Activated T-helper 2 cell treated with anti-CD3 and anti-CD28 coated beads, Interferon-gamma antibody, Interleukin-2, Interleukin-4, amounts not matched to agents 10 μg/mL and 5 μg/mL and 100 μg/mL, durations not matched to agents 14 hours and 24 hours and 36 hours (primary cell): Measurements from ENCODE around the gene CTBP2. TPM values are rescaled to one million over a fixed set of nuclear protein-coding genes. Genes with fewer than 3 reads are reported as not detected.

Experiments
- DNase-seq: peaks from one replicate; pipeline ENCODE4 v3.0.0; 2021; ENCODE audit warnings: low spot score
- H3K27ac Mint-ChIP-seq: one replicate; pipeline ENCODE4 v1.8.0; 2021; ENCODE audit warnings: mixed read lengths
- H3K27me3 Mint-ChIP-seq: one replicate; pipeline ENCODE4 v1.8.0; 2021; ENCODE audit warnings: low read depth, mixed read lengths
- H3K36me3 Mint-ChIP-seq: one replicate; pipeline ENCODE4 v1.8.0; 2021; ENCODE audit warnings: low read depth, mixed read lengths
- H3K4me1 Mint-ChIP-seq: one replicate; pipeline ENCODE4 v1.8.0; 2021; ENCODE audit warnings: low read depth, mixed read lengths
- H3K4me3 Mint-ChIP-seq: one replicate; pipeline ENCODE4 v1.8.0; 2021; ENCODE audit warnings: low read depth, mild to moderate bottlenecking, moderate library complexity, mixed read lengths
- H3K9me3 Mint-ChIP-seq: one replicate; pipeline ENCODE4 v1.8.0; 2021; ENCODE audit warnings: mixed read lengths
- intact Hi-C: fragments of 100-400 bp; cut with micrococcal nuclease; formaldehyde crosslinking; loops from one replicate; pipeline ENCODE4 v1.15.1; 2023
- total RNA-seq: library from RNA; stranded (reverse); gene quantifications from 2 replicates; pipeline ENCODE4 v1.2.3, GENCODE V29; 2022

Gene CTBP2
- total RNA-seq, 1 donor from 2014 or later, result 0.48 TPM

- DNase-seq, result no peak
- intact Hi-C loops, result no loop called here
- H3K4me3 Mint-ChIP-seq, result no peak overlapping the region
- H3K27me3 Mint-ChIP-seq, result no peaks in the 10 kb centered on the region
- H3K4me1 Mint-ChIP-seq, result peaks cover 15% of the 10 kb centered on the region
- no peaks in the 10 kb centered on the region for H3K9me3 Mint-ChIP-seq
- peaks cover 43% of the 10 kb centered on the region for H3K36me3 Mint-ChIP-seq
- H3K27ac Mint-ChIP-seq, result no peak overlapping the region
Measured at GRCh38 chr10:124975977-124976514, 184.3 kb downstream of the CTBP2 start.

DNA sequence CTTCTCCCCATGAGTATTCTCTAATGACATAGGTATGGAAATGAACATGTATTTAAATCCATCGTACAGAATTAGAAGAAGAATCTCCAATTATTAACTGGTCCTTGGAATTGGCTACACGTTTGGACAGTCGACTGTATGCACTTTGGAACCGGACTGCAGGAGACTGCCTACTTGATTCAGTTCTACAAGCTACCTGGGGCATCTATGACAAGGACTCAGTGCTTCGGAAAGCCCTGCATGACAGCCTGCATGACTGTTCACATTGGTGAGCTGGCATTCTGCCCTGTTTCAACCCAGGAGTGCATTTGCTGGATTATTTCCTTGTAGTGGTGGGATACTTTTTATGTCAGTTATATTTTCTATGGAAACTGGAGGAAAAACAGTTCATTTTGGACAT lies 186.2 kb downstream of the CTBP2 start:
- Mint-ChIP-seq H3K36me3 (peaks cover 42% of the 10 kb centered on the region), H3K27me3 (no peaks in the 10 kb centered on the region), H3K9me3 (no peaks in the 10 kb centered on the region), H3K4me3 (no peak overlapping the region), H3K27ac (no peak overlapping the region), H3K4me1 (peaks cover 15% of the 10 kb centered on the region)
- no peak for DNase-seq
- intact Hi-C loops, result no loop called here

DNA sequence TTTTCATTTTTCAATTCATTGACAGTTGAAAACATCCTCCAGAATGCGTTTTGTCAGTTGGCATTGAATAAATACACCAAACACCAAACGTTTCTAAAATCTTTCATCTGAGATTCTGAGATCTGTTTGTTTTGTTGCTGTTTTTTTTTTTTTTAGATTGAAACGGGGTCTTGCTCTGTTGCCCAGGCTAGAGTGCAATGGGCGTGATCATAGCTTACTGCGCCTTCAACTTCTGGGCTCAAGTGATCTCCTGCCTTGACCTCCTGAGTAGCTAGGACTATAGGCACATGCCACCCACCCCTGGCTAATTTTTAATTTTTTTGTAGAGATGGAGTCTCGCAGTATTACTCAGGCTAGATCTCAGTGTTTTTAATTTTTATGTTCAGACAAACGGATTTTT lies 187.7 kb downstream of the CTBP2 start:
- peaks cover 15% of the 10 kb centered on the region for H3K4me1 Mint-ChIP-seq
- H3K4me3 Mint-ChIP-seq, result no peak overlapping the region
- H3K27ac Mint-ChIP-seq, result no peak overlapping the region
- no peaks in the 10 kb centered on the region for H3K9me3 Mint-ChIP-seq
- H3K27me3 Mint-ChIP-seq, result no peaks in the 10 kb centered on the region
- peaks cover 51% of the 10 kb centered on the region for H3K36me3 Mint-ChIP-seq
- intact Hi-C loops, result no loop called here
- no peak for DNase-seq

DNA sequence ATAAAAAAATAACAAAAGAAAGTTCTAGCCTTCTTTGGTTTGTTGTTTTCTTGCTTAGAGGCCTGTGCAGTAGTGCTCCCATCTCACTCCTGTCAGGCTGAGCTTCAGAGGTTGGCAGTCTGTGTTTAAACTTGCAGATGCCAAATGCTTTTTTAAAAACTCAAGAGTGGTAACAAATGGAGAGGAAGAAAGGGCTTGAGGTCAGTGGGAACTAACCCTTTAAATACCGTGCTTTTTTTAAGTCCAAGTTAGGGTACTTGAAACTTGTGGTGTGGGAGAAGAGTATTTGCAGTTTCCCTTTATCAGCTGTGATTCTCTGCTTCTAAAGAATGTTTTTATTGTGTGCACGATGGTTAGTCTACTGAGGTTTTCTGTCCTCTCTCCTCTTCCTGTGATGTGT lies 189.1 kb downstream of the CTBP2 start:
- Mint-ChIP-seq H3K4me3 (no peak overlapping the region), H3K9me3 (no peaks in the 10 kb centered on the region), H3K27ac (no peak overlapping the region), H3K27me3 (no peaks in the 10 kb centered on the region), H3K4me1 (peaks cover 14% of the 10 kb centered on the region), H3K36me3 (peaks cover 56% of the 10 kb centered on the region)
- no peak for DNase-seq
- intact Hi-C loops, result no loop called here

- peaks cover 31% of the 10 kb centered on the region for H3K36me3 Mint-ChIP-seq
- H3K27me3 Mint-ChIP-seq, result no peaks in the 10 kb centered on the region
- intact Hi-C loops, result no loop called here
- no peaks in the 10 kb centered on the region for H3K9me3 Mint-ChIP-seq
- H3K4me1 Mint-ChIP-seq, result peaks cover 6% of the 10 kb centered on the region
- no peak overlapping the region for H3K4me3 Mint-ChIP-seq
- DNase-seq, result no peak
- no peak overlapping the region for H3K27ac Mint-ChIP-seq
Measured at GRCh38 chr10:124967255-124967654, 193.1 kb downstream of the CTBP2 start.

DNA sequence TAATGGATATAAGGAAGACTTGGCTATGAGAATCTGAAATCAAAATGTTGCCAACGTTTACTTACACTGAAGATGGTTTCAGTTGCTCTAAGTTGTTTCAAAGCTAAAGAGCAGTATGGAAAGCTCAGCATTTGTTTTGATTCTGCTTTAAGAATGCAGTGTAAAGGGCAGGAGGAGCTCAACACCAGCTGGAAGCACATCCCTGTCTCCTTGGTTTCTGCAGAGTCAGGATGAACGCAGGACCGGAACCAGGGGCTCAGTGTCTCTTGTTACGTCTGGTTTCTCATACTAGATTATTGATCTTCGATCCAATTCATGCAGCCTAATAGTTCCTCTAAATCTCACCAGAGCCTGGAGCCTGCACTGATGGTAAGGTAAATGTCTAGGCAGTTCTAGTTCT lies 194.4 kb downstream of the CTBP2 start:
- Mint-ChIP-seq H3K27me3 (no peaks in the 10 kb centered on the region), H3K27ac (no peak overlapping the region), H3K36me3 (peaks cover 26% of the 10 kb centered on the region), H3K4me1 (peaks cover 5% of the 10 kb centered on the region), H3K9me3 (no peaks in the 10 kb centered on the region), H3K4me3 (no peak overlapping the region)
- DNase-seq, result no peak
- intact Hi-C loops, result no loop called here

GRCh38 chr10:124963866-124964720 lies 196.3 kb downstream of the CTBP2 start:
- intact Hi-C loops, result no loop called here
- Mint-ChIP-seq H3K9me3 (no peaks in the 10 kb centered on the region), H3K36me3 (peaks cover 21% of the 10 kb centered on the region), H3K27ac (no peak overlapping the region), H3K4me3 (no peak overlapping the region), H3K4me1 (peaks cover 9% of the 10 kb centered on the region), H3K27me3 (no peaks in the 10 kb centered on the region)
- DNase-seq, result no peak

DNA sequence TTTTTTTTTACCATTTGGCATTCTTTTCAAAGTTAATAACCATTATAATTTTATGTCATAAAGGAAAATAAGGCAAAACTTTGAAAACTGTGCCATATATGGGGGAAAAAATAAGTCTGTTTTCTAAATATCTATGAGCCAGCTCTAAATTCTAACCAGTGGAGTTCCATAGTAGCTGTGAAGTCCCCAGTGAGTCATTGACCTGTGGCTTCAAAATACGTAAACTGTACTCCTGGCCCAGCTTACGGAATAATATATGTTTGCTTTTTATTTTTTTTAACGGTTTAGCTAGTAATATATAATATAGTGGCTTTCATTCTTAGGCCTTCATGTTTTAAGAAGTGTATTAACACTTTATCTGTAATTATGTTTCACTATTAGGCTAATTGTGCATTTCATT lies 197.9 kb downstream of the CTBP2 start:
- Mint-ChIP-seq H3K27ac (no peak overlapping the region), H3K9me3 (no peaks in the 10 kb centered on the region), H3K4me1 (peaks cover 10% of the 10 kb centered on the region), H3K27me3 (no peaks in the 10 kb centered on the region), H3K4me3 (no peak overlapping the region), H3K36me3 (peaks cover 7% of the 10 kb centered on the region)
- intact Hi-C loops, result no loop called here
- no peak for DNase-seq

- H3K4me3 Mint-ChIP-seq, result no peak overlapping the region
- intact Hi-C loops, result no loop called here
- no peak overlapping the region for H3K27ac Mint-ChIP-seq
Measured at GRCh38 chr10:124961248-124961570, 199.2 kb downstream of the CTBP2 start.

DNA sequence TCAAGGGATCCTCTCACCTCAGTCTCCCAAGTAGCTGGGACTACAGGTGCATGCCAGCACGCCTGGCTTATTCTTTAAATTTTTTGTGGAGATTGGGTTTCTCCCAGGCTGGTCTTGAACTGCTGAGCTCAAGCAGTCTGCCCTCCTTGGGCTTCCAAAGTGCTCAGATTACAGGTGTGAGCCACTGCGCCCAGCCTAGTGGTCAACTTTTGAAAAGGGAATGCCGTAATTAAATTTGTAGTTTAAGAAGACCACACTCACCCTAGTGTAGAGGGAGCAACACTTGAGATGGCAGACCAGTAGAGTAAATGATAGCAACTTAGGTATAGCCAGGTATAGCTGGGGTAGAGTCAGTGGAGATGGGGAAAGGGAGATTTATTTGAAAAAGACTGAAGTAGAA lies 200.8 kb downstream of the CTBP2 start:
- no peak overlapping the region for H3K27ac Mint-ChIP-seq
- peaks cover 12% of the 10 kb centered on the region for H3K4me1 Mint-ChIP-seq
- no peaks in the 10 kb centered on the region for H3K9me3 Mint-ChIP-seq
- no peak for DNase-seq
- intact Hi-C loops, result no loop called here
- H3K36me3 Mint-ChIP-seq, result no peaks in the 10 kb centered on the region
- no peaks in the 10 kb centered on the region for H3K27me3 Mint-ChIP-seq
- no peak overlapping the region for H3K4me3 Mint-ChIP-seq

More at GRCh38 chr10:124961248-124961570, 199.2 kb downstream of the CTBP2 start:
- H3K9me3 Mint-ChIP-seq, result no peaks in the 10 kb centered on the region
- H3K36me3 Mint-ChIP-seq, result no peaks in the 10 kb centered on the region
- H3K4me1 Mint-ChIP-seq, result peaks cover 12% of the 10 kb centered on the region
- H3K27me3 Mint-ChIP-seq, result no peaks in the 10 kb centered on the region
- DNase-seq, result no peak

DNA sequence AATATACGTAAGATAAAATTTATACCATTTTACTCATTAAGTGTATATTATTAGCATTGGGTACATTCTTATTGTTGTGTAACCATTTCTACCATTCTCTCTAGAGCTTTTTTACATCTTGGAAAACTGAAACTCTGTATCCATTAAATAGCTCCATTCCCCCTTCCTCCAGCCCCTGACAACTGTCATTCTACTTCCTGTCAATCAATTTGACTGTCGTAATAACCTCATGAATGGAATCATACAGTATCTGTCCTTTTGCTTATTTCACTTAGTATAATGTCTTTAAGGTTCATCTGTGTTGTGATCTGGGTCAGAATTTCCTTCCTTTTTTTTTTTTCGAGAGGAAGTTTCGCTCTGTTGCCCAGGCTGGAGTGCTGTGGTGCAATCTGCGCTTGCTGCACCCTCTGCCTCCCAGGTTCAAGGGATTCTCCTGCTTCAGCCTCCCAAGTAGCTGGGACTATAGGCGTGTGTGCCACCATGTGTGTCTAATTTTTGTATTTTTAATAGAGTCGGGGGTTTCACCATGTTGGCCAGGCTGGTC lies 202.9 kb downstream of the CTBP2 start:
- peaks cover 12% of the 10 kb centered on the region for H3K4me1 Mint-ChIP-seq
- H3K36me3 Mint-ChIP-seq, result peaks cover 4% of the 10 kb centered on the region
- no peak overlapping the region for H3K27ac Mint-ChIP-seq
- no peak overlapping the region for H3K4me3 Mint-ChIP-seq
- H3K27me3 Mint-ChIP-seq, result no peaks in the 10 kb centered on the region
- intact Hi-C loops, result no loop called here
- no peak for DNase-seq
- no peaks in the 10 kb centered on the region for H3K9me3 Mint-ChIP-seq

DNA sequence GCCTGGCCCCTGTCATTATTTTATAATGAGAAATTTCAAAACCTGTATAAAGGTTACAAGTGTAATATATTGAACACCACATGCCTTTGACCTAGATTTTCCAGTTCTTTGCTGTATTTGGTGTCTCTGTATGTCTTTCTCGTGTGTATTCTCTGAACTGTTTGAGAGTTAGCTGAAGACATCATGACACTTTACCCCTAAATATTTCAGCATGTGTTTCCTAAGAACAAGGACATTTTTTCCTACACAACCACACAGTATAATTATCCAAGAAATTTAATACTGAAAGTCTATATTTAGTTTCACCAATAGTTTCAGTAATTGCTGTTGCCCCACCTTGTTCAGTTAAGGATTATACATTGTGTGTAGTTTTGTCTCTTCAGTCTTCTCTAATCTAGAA lies 203.6 kb downstream of the CTBP2 start:
- Mint-ChIP-seq H3K27me3 (no peaks in the 10 kb centered on the region), H3K36me3 (peaks cover 4% of the 10 kb centered on the region), H3K9me3 (no peaks in the 10 kb centered on the region), H3K4me3 (no peak overlapping the region), H3K4me1 (peaks cover 12% of the 10 kb centered on the region), H3K27ac (no peak overlapping the region)
- DNase-seq, result no peak
- intact Hi-C loops, result no loop called here

- Mint-ChIP-seq H3K36me3 (peaks cover 4% of the 10 kb centered on the region), H3K27me3 (no peaks in the 10 kb centered on the region), H3K4me1 (peaks cover 7% of the 10 kb centered on the region), H3K9me3 (no peaks in the 10 kb centered on the region), H3K4me3 (no peak overlapping the region), H3K27ac (no peak overlapping the region)
- intact Hi-C loops, result no loop called here
- DNase-seq, result no peak
Measured at GRCh38 chr10:124955868-124956267, 204.5 kb downstream of the CTBP2 start.
